ENCODE measurements around the gene RNF223.

GRCh38 chr1:1118011-1118875 is 44.1 kb upstream of the RNF223 start:
- TF ChIP-seq ARNT (IDR thresholded peaks at IDR 0.05) (no peak), FOXM1 (IDR thresholded peaks at IDR 0.05; ENCODE audit: borderline replicate concordance) (no peak), SUZ12 (IDR thresholded peaks at IDR 0.05) (no peak), SP1 (IDR thresholded peaks at IDR 0.05) (no peak), BHLHE40 (IDR thresholded peaks at IDR 0.05; ENCODE audit: borderline replicate concordance) (no peak)

Data from HEK293T (cell line).